Thoracic aorta (tissue), 2 donors: ENCODE data around the gene PRTFDC1. TPM values are rescaled to one million over a fixed set of nuclear protein-coding genes. Genes with fewer than 3 reads are reported as not detected.
A peak's percentile ranks its signal among the peaks of the same experiment; 100 is the strongest.

Experiments used
- ATAC-seq: fragments of 150-250 bp; one replicate; pipeline ENCODE4 v1.8.0; 2017; ENCODE audit warnings: low read depth; ENCODE audit not compliant: insufficient number of reproducible peaks, low FRiP score
- DNase-seq: peaks from one replicate; pipeline ENCODE4 v3.0.0-alpha.2; 2020; ENCODE audit warnings: low spot score
- H3K27ac ChIP-seq, 2 donors: fragments of 200-600 bp; sonication (generic); 1 replicate in 1 of 2; 2 replicates in 1 of 2; pipeline ENCODE4 v1.5.1; 2016; ENCODE audit warnings: mild to moderate bottlenecking in 2 of 2, moderate library complexity in 2 of 2
- H3K27me3 ChIP-seq: fragments of 200-600 bp; sonication (generic); replicated peaks from 2 replicates; pipeline ENCODE4 v1.6.0; 2016; ENCODE audit warnings: mild to moderate bottlenecking; ENCODE audit not compliant: insufficient read depth
- H3K36me3 ChIP-seq: fragments of 200-600 bp; sonication (generic); one replicate; pipeline ENCODE4 v1.5.1; 2016
- H3K4me1 ChIP-seq, 2 donors: fragments of 200-600 bp; sonication (generic); 1 replicate in 1 of 2; 2 replicates in 1 of 2; pipeline versions ENCODE4 v1.5.1 to v1.6.0; 2016; ENCODE audit warnings: low read depth in 2 of 2, mild to moderate bottlenecking in 1 of 2; ENCODE audit not compliant: control insufficient read depth in 1 of 2
- H3K4me3 ChIP-seq: fragments of 200-600 bp; sonication (generic); 2 replicates; pipeline ENCODE4 v1.5.1; 2016; ENCODE audit warnings: mild to moderate bottlenecking
- H3K9me3 ChIP-seq: fragments of 200-600 bp; sonication (generic); 2 replicates; pipeline ENCODE4 v1.5.1; 2016
- CTCF ChIP-seq: fragments of 200-600 bp; sonication (generic); IDR thresholded peaks from one replicate; pipeline ENCODE4 v1.5.1; 2019; ENCODE audit warnings: antibody characterized with exemption
- total RNA-seq, 2 donors: library from RNA; depleted of rRNA; stranded (reverse); fragments of >200 nt; gene quantifications; one replicate each; pipeline versions ENCODE4 v1.1.0 to v1.2.3, GENCODE V29; 2016

The PRTFDC1 gene
- total RNA-seq, 2 donors from 2014 or later: 6.2 to 7.3 TPM

GRCh38 chr10:24917493-24917892 is 34.9 kb downstream of the PRTFDC1 start:
- Histone ChIP-seq H3K36me3 (no peaks in the 10 kb centered on the region), H3K4me3 (no peak overlapping the region), H3K27me3 (no peaks in the 10 kb centered on the region), H3K27ac (no peak overlapping the region), H3K4me1 (peaks cover 7 to 47% of the 10 kb centered on the region in 2 donors), H3K9me3 (no peaks in the 10 kb centered on the region)
- no peak for ATAC-seq
- TF ChIP-seq CTCF: no peak
- no peak for DNase-seq

DNA sequence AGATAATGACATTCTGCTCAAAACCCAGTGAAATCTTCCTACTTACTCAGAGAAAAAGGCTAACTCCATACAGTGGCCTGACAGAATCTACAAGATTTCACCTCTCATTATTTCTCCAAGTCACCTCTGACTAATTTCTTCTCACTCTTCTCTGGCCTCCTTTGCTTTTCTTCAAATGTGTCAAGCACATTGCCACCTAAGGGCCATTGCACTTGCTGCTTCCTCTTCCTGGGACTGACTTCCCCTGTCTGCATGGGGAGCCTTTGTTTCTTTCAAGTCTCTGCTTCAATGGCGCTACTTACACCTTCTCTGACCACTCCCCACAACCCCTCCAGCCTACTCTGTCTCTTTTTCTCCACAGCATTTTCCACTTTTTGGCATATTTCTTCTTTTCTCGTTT is 36.0 kb downstream of the PRTFDC1 start:
- Histone ChIP-seq H3K4me1 (peaks cover 11 to 46% of the 10 kb centered on the region in 2 donors), H3K27me3 (no peaks in the 10 kb centered on the region), H3K36me3 (no peaks in the 10 kb centered on the region), H3K27ac (no peak overlapping the region), H3K4me3 (no peak overlapping the region), H3K9me3 (no peaks in the 10 kb centered on the region)
- no peak for TF ChIP-seq CTCF
- no peak for ATAC-seq
- no peak for DNase-seq

GRCh38 chr10:24915304-24915703 is 37.1 kb downstream of the PRTFDC1 start:
- no peak for TF ChIP-seq CTCF
- Histone ChIP-seq H3K4me1 (peaks cover 7 to 39% of the 10 kb centered on the region in 2 donors), H3K9me3 (no peaks in the 10 kb centered on the region), H3K27ac (peak overlapping the region in 1 of 2 donors; percentile 68), H3K4me3 (no peak overlapping the region), H3K36me3 (no peaks in the 10 kb centered on the region), H3K27me3 (no peaks in the 10 kb centered on the region)
- ATAC-seq (no peak), DNase-seq (no peak)

- Histone ChIP-seq H3K4me3 (no peak overlapping the region), H3K27ac (peak overlapping the region; percentile 53 to 68), H3K27me3 (no peaks in the 10 kb centered on the region), H3K9me3 (no peaks in the 10 kb centered on the region), H3K36me3 (no peaks in the 10 kb centered on the region), H3K4me1 (peaks cover 7 to 39% of the 10 kb centered on the region in 2 donors)
- TF ChIP-seq CTCF: no peak
- no peak for DNase-seq
- ATAC-seq: no peak
Measured at GRCh38 chr10:24914148-24914547, 38.3 kb downstream of the PRTFDC1 start.

- Histone ChIP-seq H3K36me3 (no peaks in the 10 kb centered on the region), H3K27me3 (no peaks in the 10 kb centered on the region), H3K9me3 (no peaks in the 10 kb centered on the region), H3K4me1 (peaks cover 7 to 39% of the 10 kb centered on the region in 2 donors), H3K4me3 (no peak overlapping the region), H3K27ac (no peak overlapping the region)
- ATAC-seq (no peak), DNase-seq (no peak)
- TF ChIP-seq CTCF: no peak
Measured at GRCh38 chr10:24912215-24912614, 40.2 kb downstream of the PRTFDC1 start.
